ENCODE measurements around the gene PIK3CB. TPM values are rescaled to one million over a fixed set of nuclear protein-coding genes. Genes with fewer than 3 reads are reported as not detected.
A peak's percentile ranks its signal among the peaks of the same experiment; 100 is the strongest.

PIK3CB gene
- total and polyA plus RNA-seq, 4 donors: 8.0 to 29.8 (median 19.3) TPM

DNA sequence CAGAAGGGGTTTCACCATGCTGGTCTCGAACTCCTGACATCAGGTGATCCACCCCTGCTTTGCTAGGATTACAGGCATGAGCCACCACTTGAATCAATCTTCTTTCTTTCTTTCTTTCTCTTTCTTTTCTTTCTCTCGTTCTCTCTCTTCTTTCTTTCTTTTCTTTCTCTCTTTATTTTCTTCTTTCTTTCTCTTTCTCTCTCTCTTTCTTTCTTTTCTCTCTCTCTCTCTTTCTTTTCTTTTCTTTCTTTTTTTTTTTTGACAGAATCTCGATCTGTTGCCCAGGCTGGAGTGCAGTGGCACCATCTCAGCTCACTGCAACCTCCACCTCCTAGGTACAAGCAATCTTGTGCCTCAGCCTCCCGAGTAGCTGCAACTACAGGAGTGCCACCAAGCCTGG is 37.9 kb upstream of the PIK3CB start:
- WGBS, 2 donors: 92 to 93% methylated on average over 4 of the region's 4 CpGs
- DNase-seq (no peak), ATAC-seq (ENCODE audit: low FRiP score) (no peak)
- Histone ChIP-seq H3K36me3 (ENCODE audit: control insufficient read depth in 1 of 2, insufficient read depth in 2 of 2, low read length in 1 of 2) (no peaks in the 10 kb centered on the region), H3K4me1 (ENCODE audit: control insufficient read depth in 1 of 2, insufficient read depth in 2 of 2, low read length in 2 of 2) (no peaks in the 10 kb centered on the region), H3K4me3 (ENCODE audit: low read length in 2 of 2) (no peak overlapping the region), H3K9me3 (ENCODE audit: control insufficient read depth, low read length) (peaks cover 3% of the 10 kb centered on the region), H3K27me3 (ENCODE audit: control insufficient read depth in 1 of 2, insufficient read depth in 2 of 2, low read length in 1 of 2) (no peaks in the 10 kb centered on the region), H3K27ac (ENCODE audit: low read depth in 1 of 2, low read length in 2 of 2) (no peak overlapping the region)
- intact Hi-C loops (cut with DNase I): no loop called here

DNA sequence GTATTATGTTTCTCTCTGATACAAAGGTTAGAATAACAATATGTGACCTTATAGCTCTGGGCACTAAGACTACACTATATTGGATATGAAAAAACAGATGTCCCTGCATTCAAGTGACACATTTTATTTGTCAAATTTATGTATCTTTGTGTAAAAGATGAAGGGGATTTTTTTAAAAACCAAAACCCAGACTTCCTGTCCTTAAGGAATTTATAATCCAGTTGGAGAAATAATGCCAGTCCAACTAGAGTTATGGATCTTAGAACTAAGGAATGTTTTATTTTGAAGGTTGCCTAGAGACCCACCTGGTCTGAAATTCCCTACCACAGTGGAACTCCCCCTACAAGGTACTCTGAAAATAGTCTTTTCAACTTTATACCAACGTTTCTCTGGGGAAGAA is 33.3 kb upstream of the PIK3CB start:
- Histone ChIP-seq H3K4me3 (ENCODE audit: low read length in 2 of 2) (no peak overlapping the region), H3K27me3 (ENCODE audit: control insufficient read depth in 1 of 2, insufficient read depth in 2 of 2, low read length in 1 of 2) (no peaks in the 10 kb centered on the region), H3K4me1 (ENCODE audit: control insufficient read depth in 1 of 2, insufficient read depth in 2 of 2, low read length in 2 of 2) (no peaks in the 10 kb centered on the region), H3K27ac (ENCODE audit: low read depth in 1 of 2, low read length in 2 of 2) (no peak overlapping the region), H3K9me3 (ENCODE audit: control insufficient read depth, low read length) (no peaks in the 10 kb centered on the region), H3K36me3 (ENCODE audit: control insufficient read depth in 1 of 2, insufficient read depth in 2 of 2, low read length in 1 of 2) (no peaks in the 10 kb centered on the region)
- DNase-seq: no peak
- intact Hi-C loops (cut with DNase I): no loop called here
- WGBS, 2 donors: 0 to 3% methylated on average over 1 of the region's 1 CpG
- no peak for ATAC-seq (ENCODE audit: low FRiP score)

DNA sequence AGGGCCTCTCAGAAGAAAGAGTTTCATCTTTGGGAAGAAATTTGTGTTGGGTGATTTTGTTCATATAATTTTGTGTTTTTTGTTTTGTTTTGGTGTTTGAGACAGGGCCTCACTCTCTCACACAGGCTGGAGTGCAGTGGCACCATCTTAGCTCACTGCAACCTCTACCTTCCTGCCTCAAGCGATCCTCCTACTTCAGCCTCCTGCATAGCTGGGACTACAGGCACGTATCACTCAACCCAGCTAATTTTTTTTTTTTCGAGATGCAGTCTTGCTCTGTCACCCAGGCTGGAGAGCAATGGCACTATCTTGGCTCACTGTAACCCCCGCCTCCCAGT is 29.0 kb upstream of the PIK3CB start:
- Histone ChIP-seq H3K9me3 (ENCODE audit: control insufficient read depth, low read length) (no peaks in the 10 kb centered on the region), H3K4me3 (ENCODE audit: low read length in 2 of 2) (no peak overlapping the region), H3K27me3 (ENCODE audit: control insufficient read depth in 1 of 2, insufficient read depth in 2 of 2, low read length in 1 of 2) (no peaks in the 10 kb centered on the region), H3K27ac (ENCODE audit: low read depth in 1 of 2, low read length in 2 of 2) (no peak overlapping the region), H3K36me3 (ENCODE audit: control insufficient read depth in 1 of 2, insufficient read depth in 2 of 2, low read length in 1 of 2) (no peaks in the 10 kb centered on the region), H3K4me1 (ENCODE audit: control insufficient read depth in 1 of 2, insufficient read depth in 2 of 2, low read length in 2 of 2) (no peaks in the 10 kb centered on the region)
- intact Hi-C loops (cut with DNase I): no loop called here
- DNase-seq (no peak), ATAC-seq (ENCODE audit: low FRiP score) (no peak)
- 97 to 98% methylated on average over 4 of the region's 4 CpGs for WGBS, 2 donors

DNA sequence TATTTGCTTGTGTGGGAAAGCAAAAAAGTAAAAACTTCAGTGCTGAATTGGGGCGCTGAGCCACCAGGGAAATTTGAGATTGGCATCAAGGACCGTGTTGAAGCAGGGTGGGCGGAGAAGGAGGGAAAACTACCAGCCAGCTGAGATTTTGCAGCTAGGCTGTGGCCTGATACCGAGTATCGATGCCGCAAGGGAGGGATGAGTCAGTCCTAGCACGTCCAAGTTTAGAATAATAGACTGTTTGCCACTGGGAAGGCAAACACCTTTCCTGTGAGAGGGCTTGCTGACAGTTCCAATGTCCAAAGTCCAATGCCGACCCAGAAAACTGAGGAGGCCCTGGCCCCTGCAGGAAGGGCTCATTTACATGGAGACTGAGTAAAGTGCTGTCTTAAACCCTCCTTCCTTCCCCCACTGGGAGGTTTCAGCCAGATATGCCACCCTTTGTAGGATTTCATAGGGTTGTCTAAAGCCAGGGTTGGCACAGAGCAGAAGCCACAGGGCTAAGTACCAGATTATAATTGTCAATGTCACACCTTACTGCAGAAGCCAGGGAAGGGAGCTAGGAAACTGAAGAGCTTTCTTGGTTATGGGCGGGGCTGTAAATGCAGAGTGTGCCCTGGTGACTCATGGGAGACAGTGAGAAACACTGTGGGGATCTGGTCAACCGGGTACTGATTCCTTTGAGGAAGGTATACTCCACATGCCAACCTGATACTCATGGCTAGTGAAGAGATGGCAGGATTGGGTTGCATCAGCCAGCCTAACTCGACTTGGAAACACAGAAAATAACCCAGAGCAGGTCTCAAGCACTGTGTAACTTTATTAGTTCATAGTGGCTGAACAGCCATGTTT is 28.4 kb upstream of the PIK3CB start:
- Histone ChIP-seq H3K27ac (ENCODE audit: low read depth in 1 of 2, low read length in 2 of 2) (no peak overlapping the region), H3K9me3 (ENCODE audit: control insufficient read depth, low read length) (no peaks in the 10 kb centered on the region), H3K36me3 (ENCODE audit: control insufficient read depth in 1 of 2, insufficient read depth in 2 of 2, low read length in 1 of 2) (no peaks in the 10 kb centered on the region), H3K4me3 (ENCODE audit: low read length in 2 of 2) (no peak overlapping the region), H3K27me3 (ENCODE audit: control insufficient read depth in 1 of 2, insufficient read depth in 2 of 2, low read length in 1 of 2) (no peaks in the 10 kb centered on the region), H3K4me1 (ENCODE audit: control insufficient read depth in 1 of 2, insufficient read depth in 2 of 2, low read length in 2 of 2) (no peaks in the 10 kb centered on the region)
- 25 to 30% methylated on average over 11 of the region's 11 CpGs for WGBS, 2 donors
- peak; percentile 63 for ATAC-seq (ENCODE audit: low FRiP score)
- intact Hi-C loops (cut with DNase I): no loop called here
- no peak for DNase-seq

DNA sequence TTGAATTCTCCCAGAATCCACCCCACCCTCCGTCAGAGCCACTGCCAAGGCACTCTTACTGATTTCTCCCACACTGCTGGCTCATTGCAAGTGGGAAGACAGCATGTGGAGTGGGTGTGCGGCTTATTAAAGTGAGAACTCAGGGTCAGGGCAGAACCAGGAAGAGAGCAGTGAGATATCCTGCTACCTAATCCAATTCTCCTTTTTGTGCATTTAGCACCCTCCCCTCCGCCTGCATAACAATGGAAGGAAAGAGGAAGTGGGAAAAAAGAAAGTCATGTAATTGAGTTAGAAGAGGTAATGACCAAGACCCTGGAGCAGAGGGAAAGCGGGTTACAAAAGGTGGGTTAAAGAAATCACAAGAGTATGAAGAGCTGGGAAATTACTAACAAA is 27.8 kb upstream of the PIK3CB start:
- Histone ChIP-seq H3K36me3 (ENCODE audit: control insufficient read depth in 1 of 2, insufficient read depth in 2 of 2, low read length in 1 of 2) (no peaks in the 10 kb centered on the region), H3K27ac (ENCODE audit: low read depth in 1 of 2, low read length in 2 of 2) (no peak overlapping the region), H3K4me3 (ENCODE audit: low read length in 2 of 2) (no peak overlapping the region), H3K9me3 (ENCODE audit: control insufficient read depth, low read length) (no peaks in the 10 kb centered on the region), H3K27me3 (ENCODE audit: control insufficient read depth in 1 of 2, insufficient read depth in 2 of 2, low read length in 1 of 2) (no peaks in the 10 kb centered on the region), H3K4me1 (ENCODE audit: control insufficient read depth in 1 of 2, insufficient read depth in 2 of 2, low read length in 2 of 2) (no peaks in the 10 kb centered on the region)
- ATAC-seq (ENCODE audit: low FRiP score) (no peak), DNase-seq (no peak)
- intact Hi-C loops (cut with DNase I): no loop called here
- 77 to 83% methylated on average over 4 of the region's 4 CpGs for WGBS, 2 donors

DNA sequence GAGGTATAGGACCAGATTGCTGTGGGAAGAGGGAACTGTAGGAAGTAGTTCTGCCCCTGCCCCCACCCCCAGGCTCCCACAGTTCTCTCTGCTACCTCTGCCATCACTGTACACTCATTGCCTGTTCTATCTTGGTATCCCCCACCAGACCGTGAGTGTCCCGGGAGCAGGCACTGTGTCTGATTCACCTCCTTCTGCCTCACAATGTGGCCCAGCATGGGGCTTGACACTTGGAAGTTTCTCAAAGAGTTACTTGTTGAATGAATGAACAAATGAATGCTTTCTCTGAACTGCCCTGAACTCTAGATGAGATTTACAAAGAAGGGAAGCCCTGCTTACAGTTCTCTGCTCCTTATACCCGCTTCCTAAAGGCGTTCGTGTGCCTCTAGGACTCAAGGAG is 27.1 kb upstream of the PIK3CB start:
- Histone ChIP-seq H3K4me3 (ENCODE audit: low read length in 2 of 2) (no peak overlapping the region), H3K27me3 (ENCODE audit: control insufficient read depth in 1 of 2, insufficient read depth in 2 of 2, low read length in 1 of 2) (no peaks in the 10 kb centered on the region), H3K27ac (ENCODE audit: low read depth in 1 of 2, low read length in 2 of 2) (no peak overlapping the region), H3K9me3 (ENCODE audit: control insufficient read depth, low read length) (no peaks in the 10 kb centered on the region), H3K4me1 (ENCODE audit: control insufficient read depth in 1 of 2, insufficient read depth in 2 of 2, low read length in 2 of 2) (no peaks in the 10 kb centered on the region), H3K36me3 (ENCODE audit: control insufficient read depth in 1 of 2, insufficient read depth in 2 of 2, low read length in 1 of 2) (no peaks in the 10 kb centered on the region)
- no peak for DNase-seq
- 89 to 92% methylated on average over 5 of the region's 5 CpGs for WGBS, 2 donors
- no peak for ATAC-seq (ENCODE audit: low FRiP score)
- intact Hi-C loops (cut with DNase I): no loop called here

DNA sequence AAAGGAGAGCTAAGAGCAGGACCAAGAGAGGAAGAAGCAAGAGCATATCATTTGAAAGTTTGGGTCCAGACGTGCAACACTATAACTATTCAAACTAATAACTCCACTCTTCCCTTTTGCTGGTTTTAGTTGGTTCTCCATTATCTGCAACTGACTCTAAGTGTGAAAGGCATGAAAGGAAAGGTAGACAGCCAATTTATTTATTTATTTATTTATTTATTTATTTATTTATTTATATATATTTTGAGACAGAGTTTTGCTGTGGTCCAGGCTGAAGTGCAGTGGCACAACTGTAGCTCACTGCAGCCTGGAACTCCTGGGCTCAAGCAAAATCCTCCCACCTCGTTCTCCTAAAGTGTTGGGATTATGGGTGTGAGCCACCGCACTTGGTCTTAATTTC is 22.1 kb upstream of the PIK3CB start:
- Histone ChIP-seq H3K4me1 (ENCODE audit: control insufficient read depth in 1 of 2, insufficient read depth in 2 of 2, low read length in 2 of 2) (no peaks in the 10 kb centered on the region), H3K9me3 (ENCODE audit: control insufficient read depth, low read length) (no peaks in the 10 kb centered on the region), H3K27ac (ENCODE audit: low read depth in 1 of 2, low read length in 2 of 2) (no peak overlapping the region), H3K4me3 (ENCODE audit: low read length in 2 of 2) (no peak overlapping the region), H3K36me3 (ENCODE audit: control insufficient read depth in 1 of 2, insufficient read depth in 2 of 2, low read length in 1 of 2) (no peaks in the 10 kb centered on the region), H3K27me3 (ENCODE audit: control insufficient read depth in 1 of 2, insufficient read depth in 2 of 2, low read length in 1 of 2) (no peaks in the 10 kb centered on the region)
- intact Hi-C loops (cut with DNase I): no loop called here
- peak in 1 of 2 donors; percentile 3 for DNase-seq
- WGBS, 2 donors: 71 to 83% methylated on average over 3 of the region's 3 CpGs
- no peak for ATAC-seq (ENCODE audit: low FRiP score)

DNA sequence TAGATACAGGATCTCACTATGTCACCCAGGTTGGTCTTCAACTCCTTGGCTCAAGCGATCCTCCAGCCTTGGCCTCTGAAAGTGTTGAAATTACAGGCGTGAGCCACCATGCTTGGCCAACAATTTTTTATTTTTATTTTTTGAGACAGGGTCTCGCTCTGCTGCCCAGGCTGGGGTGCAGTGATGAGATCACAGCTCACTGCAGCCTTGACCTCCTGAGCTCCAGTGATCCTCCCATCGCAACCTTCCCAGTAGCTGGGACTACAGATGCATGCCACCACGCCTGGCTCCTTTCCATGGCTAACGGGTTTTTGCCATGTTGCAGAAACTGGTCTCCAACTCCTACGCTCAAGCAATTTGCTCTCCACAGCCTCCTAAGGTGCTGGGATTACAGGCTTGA is 20.2 kb upstream of the PIK3CB start:
- DNase-seq: peak in 1 of 2 donors; percentile 23
- H3K9me3 ChIP-seq (ENCODE audit: control insufficient read depth, low read length): no peaks in the 10 kb centered on the region
- no peaks in the 10 kb centered on the region for H3K36me3 ChIP-seq (ENCODE audit: control insufficient read depth in 1 of 2, insufficient read depth in 2 of 2, low read length in 1 of 2)
- ATAC-seq (ENCODE audit: low FRiP score): no peak
- intact Hi-C loops (cut with DNase I): no loop called here
- WGBS, 2 donors: 92% methylated on average over 7 of the region's 7 CpGs
- H3K4me1 ChIP-seq (ENCODE audit: control insufficient read depth in 1 of 2, insufficient read depth in 2 of 2, low read length in 2 of 2): no peaks in the 10 kb centered on the region
- H3K4me3 ChIP-seq (ENCODE audit: low read length in 2 of 2): no peak overlapping the region
- H3K27me3 ChIP-seq (ENCODE audit: control insufficient read depth in 1 of 2, insufficient read depth in 2 of 2, low read length in 1 of 2): no peaks in the 10 kb centered on the region
- no peak overlapping the region for H3K27ac ChIP-seq (ENCODE audit: low read depth in 1 of 2, low read length in 2 of 2)

DNA sequence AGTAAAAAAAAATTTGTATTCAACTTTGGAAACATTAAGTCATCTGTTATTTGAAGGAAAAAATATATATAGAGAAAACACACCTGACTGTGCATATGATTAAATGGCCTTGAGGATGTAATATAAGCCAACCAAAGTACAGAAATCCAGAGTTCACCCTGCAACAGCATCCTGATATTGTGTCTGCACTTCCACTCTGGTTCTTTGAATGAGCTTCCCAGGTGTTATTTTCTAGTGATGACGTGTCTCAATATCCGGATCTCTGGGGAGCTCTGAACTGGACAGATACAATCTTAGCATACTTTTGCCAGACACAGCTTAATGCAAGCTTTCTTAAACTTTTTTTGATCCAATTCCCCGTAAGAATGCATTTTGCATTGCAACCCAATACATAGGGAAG is 19.5 kb upstream of the PIK3CB start:
- Histone ChIP-seq H3K36me3 (ENCODE audit: control insufficient read depth in 1 of 2, insufficient read depth in 2 of 2, low read length in 1 of 2) (no peaks in the 10 kb centered on the region), H3K4me1 (ENCODE audit: control insufficient read depth in 1 of 2, insufficient read depth in 2 of 2, low read length in 2 of 2) (no peaks in the 10 kb centered on the region), H3K27me3 (ENCODE audit: control insufficient read depth in 1 of 2, insufficient read depth in 2 of 2, low read length in 1 of 2) (no peaks in the 10 kb centered on the region), H3K4me3 (ENCODE audit: low read length in 2 of 2) (no peak overlapping the region), H3K27ac (ENCODE audit: low read depth in 1 of 2, low read length in 2 of 2) (no peak overlapping the region), H3K9me3 (ENCODE audit: control insufficient read depth, low read length) (no peaks in the 10 kb centered on the region)
- DNase-seq (no peak), ATAC-seq (ENCODE audit: low FRiP score) (no peak)
- intact Hi-C loops (cut with DNase I): no loop called here
- 67 to 77% methylated on average over 3 of the region's 3 CpGs for WGBS, 2 donors
